Peyer's patch (tissue), 4 donors: ENCODE results near the gene FKBP9.

ENCODE experiments used
- POLR2A ChIP-seq, 2 donors: fragments of 450-650 bp; IDR thresholded peaks; one replicate each; pipeline ENCODE4 v1.5.1; 2017; ENCODE audit warnings: antibody characterized with exemption in 2 of 2, mild to moderate bottlenecking in 2 of 2, moderate library complexity in 2 of 2
- TF ChIP-seq, protein P1 (sequence below), 6 experiments: fragments of 450-650 bp in 4 of 6; fragments of 200-600 bp in 2 of 6; sonication (generic) in 1 of 6; IDR thresholded peaks; one replicate each; pipeline ENCODE4 v1.5.1; 2017 to 2019; ENCODE audit warnings: antibody characterized with exemption in 6 of 6, mild to moderate bottlenecking in 3 of 6, moderate library complexity in 1 of 6

DNA sequence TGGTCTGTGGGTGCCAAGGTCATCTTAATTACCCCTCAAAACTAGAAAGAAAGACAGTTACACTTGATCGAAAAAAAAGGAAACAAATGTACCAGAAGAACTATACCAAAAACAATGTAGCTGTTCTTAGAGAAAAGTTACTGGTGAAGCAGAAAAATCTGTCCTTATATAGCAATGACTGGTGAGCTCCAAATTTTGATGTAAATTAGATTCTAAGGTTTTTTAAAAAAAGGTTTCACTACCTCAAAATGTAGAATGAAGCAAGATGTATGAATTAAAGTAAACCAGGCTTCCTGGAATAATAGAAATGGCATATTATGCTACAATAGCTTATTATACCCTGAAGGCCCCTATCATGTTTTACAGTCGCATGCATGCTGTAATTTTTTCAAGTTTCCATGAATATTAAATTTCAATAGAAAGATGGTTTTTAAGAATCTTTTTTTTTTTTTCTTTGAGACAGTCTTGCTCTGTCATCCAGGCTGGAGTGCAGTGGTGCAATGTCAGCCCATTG is 28.4 kb upstream of the FKBP9 start:
- TF ChIP-seq, protein P1, sequence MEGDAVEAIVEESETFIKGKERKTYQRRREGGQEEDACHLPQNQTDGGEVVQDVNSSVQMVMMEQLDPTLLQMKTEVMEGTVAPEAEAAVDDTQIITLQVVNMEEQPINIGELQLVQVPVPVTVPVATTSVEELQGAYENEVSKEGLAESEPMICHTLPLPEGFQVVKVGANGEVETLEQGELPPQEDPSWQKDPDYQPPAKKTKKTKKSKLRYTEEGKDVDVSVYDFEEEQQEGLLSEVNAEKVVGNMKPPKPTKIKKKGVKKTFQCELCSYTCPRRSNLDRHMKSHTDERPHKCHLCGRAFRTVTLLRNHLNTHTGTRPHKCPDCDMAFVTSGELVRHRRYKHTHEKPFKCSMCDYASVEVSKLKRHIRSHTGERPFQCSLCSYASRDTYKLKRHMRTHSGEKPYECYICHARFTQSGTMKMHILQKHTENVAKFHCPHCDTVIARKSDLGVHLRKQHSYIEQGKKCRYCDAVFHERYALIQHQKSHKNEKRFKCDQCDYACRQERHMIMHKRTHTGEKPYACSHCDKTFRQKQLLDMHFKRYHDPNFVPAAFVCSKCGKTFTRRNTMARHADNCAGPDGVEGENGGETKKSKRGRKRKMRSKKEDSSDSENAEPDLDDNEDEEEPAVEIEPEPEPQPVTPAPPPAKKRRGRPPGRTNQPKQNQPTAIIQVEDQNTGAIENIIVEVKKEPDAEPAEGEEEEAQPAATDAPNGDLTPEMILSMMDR (IDR thresholded peaks at IDR 0.05): no peak
- TF ChIP-seq POLR2A (IDR thresholded peaks at IDR 0.05): no peak
